Mammary epithelial cell (primary cell): Measurements from ENCODE around the gene MARCHF3.

Source experiments
- CTCF ChIP-seq, 2 donors: IDR thresholded peaks in 1 of 2; conservative IDR thresholded peaks in 1 of 2; 2 replicates each; pipeline ENCODE4 v1.5.1; 2011 to 2012; ENCODE audit warnings: inconsistent platforms in 2 of 2, low read length in 2 of 2, mild to moderate bottlenecking in 2 of 2, control low read depth in 1 of 2, low read depth in 1 of 2; ENCODE audit not compliant: insufficient read depth in 1 of 2; ENCODE audit errors: extremely low read depth in 1 of 2
- EZH2 ChIP-seq: IDR thresholded peaks from 2 replicates; pipeline ENCODE4 v1.6.1; 2012; ENCODE audit warnings: low read length, inconsistent platforms, borderline replicate concordance

DNA sequence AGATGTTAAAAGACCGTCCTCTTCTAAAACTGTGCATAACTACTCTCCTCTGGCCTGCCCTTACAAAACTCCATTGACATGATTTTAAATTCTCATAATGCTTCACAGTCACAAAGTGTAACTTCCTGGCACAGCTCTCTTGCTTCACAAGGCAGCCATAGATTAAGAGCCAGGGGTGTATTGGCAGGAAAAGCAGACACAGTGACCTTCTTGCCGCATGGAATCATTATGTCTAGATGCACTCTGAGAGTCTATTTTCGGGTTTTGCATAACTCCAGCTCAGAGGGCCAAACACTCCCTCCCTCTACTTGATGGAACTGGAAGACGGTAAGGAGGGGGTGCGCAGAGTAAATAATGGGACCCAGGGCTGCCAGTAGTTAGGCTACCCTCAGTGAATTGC, 110.1 kb downstream of the MARCHF3 start:
- TF ChIP-seq CTCF (conservative IDR thresholded peaks at IDR 0.05 in 1 of 2, IDR thresholded peaks at IDR 0.05 in 1 of 2; ENCODE audit: extremely low read depth in 1 of 2, insufficient read depth in 1 of 2, low read depth in 1 of 2, low read length in 2 of 2) (no peak), EZH2 (no peak)
